Stimulated activated effector memory CD8-positive, alpha-beta T cell treated with anti-CD3 and anti-CD28 coated beads, Interleukin-12 subunit alpha, Interleukin-12 subunit beta, amount 100 ng/mL, for 72 hours (primary cell): Measurements from ENCODE around the gene DCAF7.

Source experiments
- ATAC-seq: fragments of 150-1000 bp; cut with Tn5 transposase; 2 replicates; pipeline ENCODE4 v1.10.0; 2021
- DNase-seq, 2 donors: peaks; one replicate each; pipeline ENCODE4 v3.0.0; 2021 to 2022; ENCODE audit warnings: low spot score in 2 of 2
- H3K27ac Mint-ChIP-seq: one replicate; pipeline ENCODE4 v1.8.0; 2022; ENCODE audit warnings: mild to moderate bottlenecking, mixed read lengths
- H3K36me3 Mint-ChIP-seq: one replicate; pipeline ENCODE4 v1.8.0; 2022; ENCODE audit warnings: mild to moderate bottlenecking, mixed read lengths
- H3K4me1 Mint-ChIP-seq: one replicate; pipeline ENCODE4 v1.8.0; 2022; ENCODE audit warnings: mixed read lengths
- H3K4me3 Mint-ChIP-seq: one replicate; pipeline ENCODE4 v1.8.0; 2022; ENCODE audit warnings: mild to moderate bottlenecking, mixed read lengths
- H3K9me3 Mint-ChIP-seq: one replicate; pipeline ENCODE4 v1.8.0; 2022; ENCODE audit warnings: mixed read lengths

Gene DCAF7

GRCh38 chr17:63587770-63588169, 37.5 kb downstream of the DCAF7 start:
- no peak overlapping the region for H3K27ac Mint-ChIP-seq
- DNase-seq (no peak), ATAC-seq (no peak)
- peaks cover 29% of the 10 kb centered on the region for H3K4me1 Mint-ChIP-seq
- no peak overlapping the region for H3K4me3 Mint-ChIP-seq
- no peaks in the 10 kb centered on the region for H3K9me3 Mint-ChIP-seq
- H3K36me3 Mint-ChIP-seq: peaks cover 99% of the 10 kb centered on the region

DNA sequence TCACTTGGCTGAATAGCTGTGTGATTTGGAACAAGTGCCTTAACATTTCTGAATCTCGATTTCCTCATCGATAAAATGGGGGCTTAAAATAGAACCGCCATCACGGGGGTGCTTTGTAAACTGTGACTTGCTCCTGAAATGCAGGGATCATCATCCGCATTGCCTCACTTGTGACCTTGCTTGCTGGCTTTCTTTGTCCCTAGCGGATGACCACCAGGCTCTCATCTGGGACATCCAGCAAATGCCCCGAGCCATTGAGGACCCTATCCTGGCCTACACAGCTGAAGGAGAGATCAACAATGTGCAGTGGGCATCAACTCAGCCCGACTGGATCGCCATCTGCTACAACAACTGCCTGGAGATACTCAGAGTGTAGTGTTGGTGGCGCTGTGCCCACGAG, 38.5 kb downstream of the DCAF7 start:
- Mint-ChIP-seq H3K27ac (peak overlapping the region; percentile 80), H3K36me3 (peaks cover 99% of the 10 kb centered on the region), H3K4me1 (peaks cover 33% of the 10 kb centered on the region), H3K4me3 (no peak overlapping the region), H3K9me3 (no peaks in the 10 kb centered on the region)
- ATAC-seq: no peak
- no peak for DNase-seq

- peak overlapping the region; percentile 80 for H3K27ac Mint-ChIP-seq
- peaks cover 99% of the 10 kb centered on the region for H3K36me3 Mint-ChIP-seq
- no peaks in the 10 kb centered on the region for H3K9me3 Mint-ChIP-seq
- no peak for ATAC-seq
- H3K4me1 Mint-ChIP-seq: peaks cover 32% of the 10 kb centered on the region
- no peak overlapping the region for H3K4me3 Mint-ChIP-seq
- DNase-seq: no peak
Measured at GRCh38 chr17:63589646-63590045, 39.4 kb downstream of the DCAF7 start.

DNA sequence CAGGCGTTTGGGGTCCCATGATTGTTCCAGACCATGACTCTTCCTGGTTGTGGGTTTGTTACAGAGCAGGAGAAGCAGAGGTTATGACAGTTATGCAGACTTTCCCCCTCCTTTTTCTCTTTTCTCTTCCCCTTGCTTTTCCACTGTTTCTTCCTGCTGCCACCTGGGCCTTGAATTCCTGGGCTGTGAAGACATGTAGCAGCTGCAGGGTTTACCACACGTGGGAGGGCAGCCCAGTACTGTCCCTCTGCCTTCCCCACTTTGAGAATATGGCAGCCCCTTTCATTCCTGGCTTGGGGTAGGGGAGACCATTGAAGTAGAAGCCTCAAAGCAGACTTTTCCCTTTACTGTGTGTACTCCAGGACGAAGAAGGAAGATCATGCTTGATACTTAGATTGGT, 42.5 kb downstream of the DCAF7 start:
- Mint-ChIP-seq H3K4me3 (no peak overlapping the region), H3K36me3 (peaks cover 75% of the 10 kb centered on the region), H3K27ac (peak overlapping the region; percentile 56), H3K9me3 (no peaks in the 10 kb centered on the region), H3K4me1 (peaks cover 32% of the 10 kb centered on the region)
- DNase-seq (no peak), ATAC-seq (no peak)

- ATAC-seq (no peak), DNase-seq (no peak)
- H3K36me3 Mint-ChIP-seq: peaks cover 51% of the 10 kb centered on the region
- H3K4me3 Mint-ChIP-seq: no peak overlapping the region
- no peak overlapping the region for H3K27ac Mint-ChIP-seq
- peaks cover 42% of the 10 kb centered on the region for H3K4me1 Mint-ChIP-seq
- H3K9me3 Mint-ChIP-seq: no peaks in the 10 kb centered on the region
Measured at GRCh38 chr17:63595132-63595531, 44.9 kb downstream of the DCAF7 start.

DNA sequence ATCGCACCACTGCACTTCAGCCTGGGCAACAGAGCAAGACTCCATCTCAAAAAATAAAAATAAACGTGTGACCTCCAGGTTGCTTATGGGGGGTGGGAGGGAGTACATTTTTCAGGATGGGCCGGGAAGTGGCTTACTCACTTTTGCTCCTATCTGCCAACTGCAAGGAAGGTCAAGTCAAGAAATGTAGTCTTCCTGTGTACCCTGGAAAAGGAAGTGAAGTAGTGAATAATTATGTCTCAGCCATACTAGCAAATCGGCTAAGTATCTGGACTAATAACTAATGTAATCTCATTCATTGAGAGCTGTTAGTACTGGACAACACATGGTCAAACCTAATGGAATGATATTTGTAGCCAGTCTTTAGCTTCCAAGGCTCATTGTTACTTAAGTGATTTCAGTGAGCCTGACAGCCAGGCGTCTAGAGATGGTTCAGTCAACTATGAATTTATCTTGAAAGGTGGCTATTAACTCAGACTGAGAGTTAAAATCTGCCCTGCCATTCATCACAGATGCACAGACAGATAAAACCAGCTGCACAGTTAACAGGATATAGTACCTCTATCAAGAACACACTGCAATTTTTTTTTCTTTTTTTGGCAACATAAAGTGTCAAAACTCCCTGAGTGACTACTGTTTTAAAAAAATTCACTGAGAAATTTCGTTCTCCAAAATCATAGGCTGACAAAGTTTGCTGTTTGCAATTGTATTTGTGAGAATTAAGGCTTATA, 46.7 kb downstream of the DCAF7 start:
- H3K36me3 Mint-ChIP-seq: peaks cover 33% of the 10 kb centered on the region
- peak overlapping the region; percentile 18 for H3K27ac Mint-ChIP-seq
- no peaks in the 10 kb centered on the region for H3K9me3 Mint-ChIP-seq
- H3K4me3 Mint-ChIP-seq: peak overlapping the region; percentile 8
- H3K4me1 Mint-ChIP-seq: peaks cover 48% of the 10 kb centered on the region
- DNase-seq (no peak), ATAC-seq (peak; percentile 59)

DNA sequence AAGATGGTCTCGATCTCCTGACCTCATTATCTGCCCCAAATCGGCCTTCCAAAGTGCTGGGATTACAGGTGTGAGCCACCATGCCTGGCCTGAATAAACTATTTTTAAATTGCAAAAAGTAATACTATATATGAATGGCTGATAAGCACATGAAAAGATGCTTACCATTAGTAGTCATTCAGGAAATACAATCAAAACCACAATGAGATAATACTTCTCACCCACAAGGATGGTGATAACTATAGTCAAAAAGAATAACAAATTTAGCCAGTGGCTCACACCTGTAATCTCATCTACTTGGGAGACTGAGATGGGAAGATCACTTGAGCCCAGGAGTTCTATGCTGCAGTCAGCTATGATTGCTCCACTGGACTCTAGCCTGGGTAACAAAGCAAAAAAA, 48.0 kb downstream of the DCAF7 start:
- H3K4me3 Mint-ChIP-seq: no peak overlapping the region
- ATAC-seq (peak; percentile 76), DNase-seq (no peak)
- H3K4me1 Mint-ChIP-seq: peaks cover 40% of the 10 kb centered on the region
- H3K27ac Mint-ChIP-seq: peak overlapping the region; percentile 18
- no peaks in the 10 kb centered on the region for H3K9me3 Mint-ChIP-seq
- H3K36me3 Mint-ChIP-seq: peaks cover 23% of the 10 kb centered on the region

GRCh38 chr17:63600569-63601438, 50.5 kb downstream of the DCAF7 start, which contains the start of gene TACO1:
Gene TACO1 (plus strand): TSS chr17:63600895. CDS start chr17:63601084, 189 bp downstream.
- Mint-ChIP-seq H3K4me1 (peaks cover 37% of the 10 kb centered on the region), H3K4me3 (peak within 1 kb of the TSS; percentile 84), H3K36me3 (peaks cover 27% of the 10 kb centered on the region), H3K9me3 (no peaks in the 10 kb centered on the region), H3K27ac (peak within 1 kb of the TSS; percentile 94)
- ATAC-seq (peak; percentile 92), DNase-seq (peak; percentile 73 to 94)

- peaks cover 39% of the 10 kb centered on the region for H3K4me1 Mint-ChIP-seq
- peak overlapping the region; percentile 84 for H3K4me3 Mint-ChIP-seq
- H3K9me3 Mint-ChIP-seq: no peaks in the 10 kb centered on the region
- DNase-seq: no peak
- peak overlapping the region; percentile 94 for H3K27ac Mint-ChIP-seq
- no peak for ATAC-seq
- peaks cover 36% of the 10 kb centered on the region for H3K36me3 Mint-ChIP-seq
Measured at GRCh38 chr17:63601439-63602371, 51.4 kb downstream of the DCAF7 start.

- Mint-ChIP-seq H3K9me3 (no peaks in the 10 kb centered on the region), H3K4me1 (peaks cover 41% of the 10 kb centered on the region), H3K36me3 (peaks cover 65% of the 10 kb centered on the region), H3K4me3 (peak overlapping the region; percentile 63), H3K27ac (peak overlapping the region; percentile 97)
- ATAC-seq (peak; percentile 74), DNase-seq (no peak)
Measured at GRCh38 chr17:63609816-63610573, 59.7 kb downstream of the DCAF7 start.

- Mint-ChIP-seq H3K9me3 (no peaks in the 10 kb centered on the region), H3K27ac (peak overlapping the region; percentile 97), H3K4me3 (peak overlapping the region; percentile 63), H3K4me1 (peaks cover 37% of the 10 kb centered on the region), H3K36me3 (peaks cover 57% of the 10 kb centered on the region)
- DNase-seq: no peak
- ATAC-seq: no peak
Measured at GRCh38 chr17:63610854-63611253, 60.6 kb downstream of the DCAF7 start.

- H3K27ac Mint-ChIP-seq: peak overlapping the region; percentile 97
- ATAC-seq (peak; percentile 84), DNase-seq (peak in 1 of 2 donors; percentile 56)
Measured at GRCh38 chr17:63611354-63611753, 61.1 kb downstream of the DCAF7 start.

GRCh38 chr17:63613663-63614062, 63.4 kb downstream of the DCAF7 start:
- no peak overlapping the region for H3K27ac Mint-ChIP-seq

More at GRCh38 chr17:63611354-63611753, 61.1 kb downstream of the DCAF7 start:
- H3K4me1 Mint-ChIP-seq: peaks cover 35% of the 10 kb centered on the region
- no peaks in the 10 kb centered on the region for H3K9me3 Mint-ChIP-seq
- peak overlapping the region; percentile 63 for H3K4me3 Mint-ChIP-seq
- H3K36me3 Mint-ChIP-seq: peaks cover 52% of the 10 kb centered on the region

DNA sequence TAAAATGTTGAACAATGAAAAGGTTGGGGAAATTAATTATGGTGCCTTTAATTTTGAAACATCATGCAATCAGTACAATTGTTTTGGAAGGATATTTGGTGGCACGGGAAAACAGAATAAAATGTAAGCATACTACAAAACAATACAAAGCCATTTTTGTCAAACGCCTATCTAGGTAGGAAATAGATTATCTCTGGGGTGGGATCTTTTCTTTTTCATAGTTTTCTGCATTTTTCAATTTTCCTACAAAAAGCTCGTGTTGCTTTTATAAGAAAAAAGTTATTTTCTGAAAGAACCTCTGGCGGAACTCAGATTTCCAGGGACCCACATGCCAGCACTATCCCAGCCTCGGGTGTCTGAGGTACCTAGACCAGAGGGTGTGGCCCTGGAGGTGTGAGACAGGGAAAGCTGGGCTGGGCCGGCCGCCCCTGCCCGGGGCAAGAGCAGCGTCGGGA, 71.0 kb downstream of the DCAF7 start:
- DNase-seq: no peak
- ATAC-seq: no peak
- Mint-ChIP-seq H3K4me1 (peaks cover 26% of the 10 kb centered on the region), H3K4me3 (peak overlapping the region; percentile 95), H3K36me3 (peaks cover 13% of the 10 kb centered on the region), H3K27ac (peak overlapping the region; percentile 89), H3K9me3 (no peaks in the 10 kb centered on the region)

More at GRCh38 chr17:63613663-63614062, 63.4 kb downstream of the DCAF7 start:
- peaks cover 30% of the 10 kb centered on the region for H3K4me1 Mint-ChIP-seq
- H3K36me3 Mint-ChIP-seq: peaks cover 29% of the 10 kb centered on the region
- no peak overlapping the region for H3K4me3 Mint-ChIP-seq
- no peak for ATAC-seq
- DNase-seq: no peak
- no peaks in the 10 kb centered on the region for H3K9me3 Mint-ChIP-seq
